ENCODE results near the gene UNC50.

Gene UNC50

DNA sequence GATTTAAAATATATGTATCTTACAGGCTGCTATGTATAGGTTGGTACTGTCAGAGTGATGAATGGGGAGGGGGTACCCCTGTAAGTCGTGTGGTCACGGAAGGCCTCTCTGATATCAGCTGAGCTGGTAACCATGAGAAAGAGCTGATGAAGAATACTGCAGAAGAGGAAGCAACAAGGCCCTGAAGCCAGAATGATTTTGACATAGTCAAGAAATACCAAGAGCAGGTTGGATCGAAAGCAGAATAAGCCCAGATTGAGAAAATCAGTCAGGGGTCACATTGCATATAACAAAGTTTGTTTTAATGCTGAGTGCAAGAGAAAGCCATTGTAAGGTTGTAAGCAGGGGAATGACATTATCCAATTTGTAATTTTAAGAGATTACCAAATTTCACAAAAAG lies 57.3 kb downstream of the UNC50 start:
- DNase-seq (ENCODE audit: low read depth) = no peak
